Measurements from ENCODE around the gene RERE.

The RERE gene

DNA sequence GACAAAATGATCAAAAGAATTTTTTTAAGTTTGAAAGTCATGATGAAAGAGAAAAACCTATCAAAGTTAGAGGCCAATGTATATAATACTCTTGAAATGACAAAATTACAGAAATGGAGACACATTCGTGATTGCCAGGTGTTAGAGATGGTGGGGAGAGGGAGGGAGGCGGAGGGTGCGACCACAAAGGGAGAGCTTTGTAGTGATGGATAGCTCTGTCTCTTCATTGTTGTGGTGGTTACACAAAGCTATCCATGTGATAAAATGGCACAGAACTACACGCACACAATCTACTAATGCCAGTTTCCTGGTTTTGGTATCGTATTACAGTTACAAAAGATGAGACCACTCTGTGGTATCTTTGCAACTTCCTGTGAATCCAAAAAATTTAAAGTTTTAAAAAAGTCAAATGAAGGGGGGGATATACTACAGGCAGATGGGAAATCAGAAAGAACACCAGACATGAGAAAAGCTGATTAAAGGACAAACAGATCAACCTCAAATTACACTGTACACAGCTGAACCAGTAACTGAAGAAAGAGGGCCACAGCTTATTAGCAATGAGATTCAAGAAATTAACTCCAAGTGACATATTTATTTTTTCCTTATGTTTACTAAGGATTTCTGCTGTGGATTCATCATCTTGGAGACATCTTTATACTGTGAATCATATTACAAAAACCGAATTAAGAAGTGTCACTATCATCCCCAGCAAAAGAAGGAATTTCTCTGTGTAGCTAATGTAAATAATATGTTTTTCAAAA is 300.5 kb downstream of the RERE start:
- CTCF ChIA-PET = interaction anchor here (1.0 to 1.3 kb wide), 3 partner anchors 45 to 146 kb away, joined by 3 to 4 read pairs (median 3); no protein-coding TSS in a partner anchor
- H3K4me3 ChIP-seq (ENCODE audit: low read depth, low read length) = no peak overlapping the region
- POLR2A ChIA-PET = no interaction called here
- no peak for DNase-seq (ENCODE audit: low read depth, low spot score)
- TF ChIP-seq, protein P1, sequence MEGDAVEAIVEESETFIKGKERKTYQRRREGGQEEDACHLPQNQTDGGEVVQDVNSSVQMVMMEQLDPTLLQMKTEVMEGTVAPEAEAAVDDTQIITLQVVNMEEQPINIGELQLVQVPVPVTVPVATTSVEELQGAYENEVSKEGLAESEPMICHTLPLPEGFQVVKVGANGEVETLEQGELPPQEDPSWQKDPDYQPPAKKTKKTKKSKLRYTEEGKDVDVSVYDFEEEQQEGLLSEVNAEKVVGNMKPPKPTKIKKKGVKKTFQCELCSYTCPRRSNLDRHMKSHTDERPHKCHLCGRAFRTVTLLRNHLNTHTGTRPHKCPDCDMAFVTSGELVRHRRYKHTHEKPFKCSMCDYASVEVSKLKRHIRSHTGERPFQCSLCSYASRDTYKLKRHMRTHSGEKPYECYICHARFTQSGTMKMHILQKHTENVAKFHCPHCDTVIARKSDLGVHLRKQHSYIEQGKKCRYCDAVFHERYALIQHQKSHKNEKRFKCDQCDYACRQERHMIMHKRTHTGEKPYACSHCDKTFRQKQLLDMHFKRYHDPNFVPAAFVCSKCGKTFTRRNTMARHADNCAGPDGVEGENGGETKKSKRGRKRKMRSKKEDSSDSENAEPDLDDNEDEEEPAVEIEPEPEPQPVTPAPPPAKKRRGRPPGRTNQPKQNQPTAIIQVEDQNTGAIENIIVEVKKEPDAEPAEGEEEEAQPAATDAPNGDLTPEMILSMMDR (IDR thresholded peaks at IDR 0.05; ENCODE audit: insufficient read depth, low read length, missing control alignments) = no peak

- no peak overlapping the region for H3K4me3 ChIP-seq (ENCODE audit: low read depth, low read length)
- no peak for DNase-seq (ENCODE audit: low read depth, low spot score)
- POLR2A ChIA-PET = no interaction called here
- TF ChIP-seq, protein P1 (IDR thresholded peaks at IDR 0.05; ENCODE audit: insufficient read depth, low read length, missing control alignments) = no peak
- CTCF ChIA-PET = interaction anchor here (1.0 to 1.3 kb wide), 3 partner anchors 45 to 145 kb away, joined by 3 to 4 read pairs (median 3); no protein-coding TSS in a partner anchor
Measured at GRCh38 chr1:8516278-8516777, 301.1 kb downstream of the RERE start.

- POLR2A ChIA-PET = no interaction called here
- CTCF ChIA-PET = interaction anchor here (1.3 to 3.3 kb wide), 2 partner anchors 9 to 13 kb away, joined by 3 to 11 read pairs; no protein-coding TSS in a partner anchor
Measured at GRCh38 chr1:8512504-8512903, 304.9 kb downstream of the RERE start.

DNA sequence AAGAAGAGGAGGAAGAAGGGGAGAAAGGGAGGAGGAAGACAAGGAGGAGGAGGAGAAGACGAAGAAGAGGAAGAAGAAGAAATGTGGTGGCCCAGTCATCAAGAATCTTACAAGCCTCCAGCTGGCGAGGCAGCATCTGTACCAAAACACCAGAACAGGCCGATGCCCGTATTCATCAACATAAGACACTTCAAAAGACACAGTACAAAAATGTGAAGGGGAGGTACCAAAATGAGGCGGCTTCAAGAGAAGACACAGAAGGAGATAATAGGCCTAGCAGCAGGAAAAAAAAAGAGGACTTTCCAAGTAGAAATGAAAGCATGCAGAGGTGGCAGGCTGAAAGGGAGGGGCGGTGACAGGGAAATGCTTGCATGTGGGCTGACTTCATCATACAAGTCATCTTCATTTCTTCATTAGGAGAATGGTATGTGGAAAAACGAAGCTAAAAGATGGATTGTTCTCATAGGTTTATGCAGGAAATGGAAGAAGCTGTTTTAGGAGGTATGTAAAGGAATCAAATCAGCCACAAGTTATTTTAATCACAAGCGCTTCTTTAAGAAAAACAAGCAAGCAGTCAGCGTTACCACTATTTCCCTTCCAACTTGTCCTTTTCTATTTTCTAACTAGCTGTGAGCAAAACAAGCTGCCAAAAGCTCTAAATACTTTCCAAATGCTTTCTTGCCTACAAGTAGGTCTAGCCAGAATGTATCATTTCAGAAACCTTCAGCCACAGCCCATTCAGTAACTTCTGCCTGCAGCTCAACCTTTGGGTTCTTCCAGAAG is 307.2 kb downstream of the RERE start:
- CTCF ChIA-PET = interaction anchor here (0.6 to 1.9 kb wide), 9 partner anchors 14 to 352 kb away, joined by 3 to 6 read pairs (median 3); no protein-coding TSS in a partner anchor
- TF ChIP-seq, protein P1 (IDR thresholded peaks at IDR 0.05; ENCODE audit: insufficient read depth, low read length, missing control alignments) = no peak
- POLR2A ChIA-PET = interaction anchor here (1.3 to 1.6 kb wide), 2 partner anchors 15 to 113 kb away, joined by 5 to 6 read pairs; no protein-coding TSS in a partner anchor
- peak; percentile 88 for DNase-seq (ENCODE audit: low read depth, low spot score)
- H3K4me3 ChIP-seq (ENCODE audit: low read depth, low read length) = peak overlapping the region; percentile 37

More at GRCh38 chr1:8512504-8512903, 304.9 kb downstream of the RERE start:
- no peak for DNase-seq (ENCODE audit: low read depth, low spot score)
- no peak overlapping the region for H3K4me3 ChIP-seq (ENCODE audit: low read depth, low read length)
- TF ChIP-seq, protein P1 (IDR thresholded peaks at IDR 0.05; ENCODE audit: insufficient read depth, low read length, missing control alignments) = no peak

- TF ChIP-seq, protein P1 (IDR thresholded peaks at IDR 0.05; ENCODE audit: insufficient read depth, low read length, missing control alignments) = no peak
- POLR2A ChIA-PET = interaction anchor here (1.6 kb wide), 1 partner anchor 16 kb away, joined by 6 read pairs; no protein-coding TSS in a partner anchor
- CTCF ChIA-PET = interaction anchor here (1.0 to 1.9 kb wide), 2 partner anchors 30 to 217 kb away, joined by 3 to 6 read pairs; no protein-coding TSS in a partner anchor
Measured at GRCh38 chr1:8509579-8509978, 307.9 kb downstream of the RERE start.

More at GRCh38 chr1:8509579-8509978, 307.9 kb downstream of the RERE start:
- DNase-seq (ENCODE audit: low read depth, low spot score) = no peak
- peak overlapping the region; percentile 37; the same call in 1 of the 2 replicates for H3K4me3 ChIP-seq (ENCODE audit: low read depth, low read length)

Measured in AG04449 (cell line).